AG09319 (cell line): ENCODE measurements around the gene SCOC.

Experiments
- DNase-seq: peaks from one replicate; pipeline ENCODE4 v3.0.0-alpha.2; 2010; ENCODE audit warnings: low read depth; ENCODE audit errors: extremely low read depth
- CTCF ChIP-seq: IDR thresholded peaks from 2 replicates; pipeline ENCODE4 v1.5.1; 2011; ENCODE audit warnings: low read depth, mild to moderate bottlenecking, inconsistent platforms, low read length, moderate library complexity

SCOC gene

DNA sequence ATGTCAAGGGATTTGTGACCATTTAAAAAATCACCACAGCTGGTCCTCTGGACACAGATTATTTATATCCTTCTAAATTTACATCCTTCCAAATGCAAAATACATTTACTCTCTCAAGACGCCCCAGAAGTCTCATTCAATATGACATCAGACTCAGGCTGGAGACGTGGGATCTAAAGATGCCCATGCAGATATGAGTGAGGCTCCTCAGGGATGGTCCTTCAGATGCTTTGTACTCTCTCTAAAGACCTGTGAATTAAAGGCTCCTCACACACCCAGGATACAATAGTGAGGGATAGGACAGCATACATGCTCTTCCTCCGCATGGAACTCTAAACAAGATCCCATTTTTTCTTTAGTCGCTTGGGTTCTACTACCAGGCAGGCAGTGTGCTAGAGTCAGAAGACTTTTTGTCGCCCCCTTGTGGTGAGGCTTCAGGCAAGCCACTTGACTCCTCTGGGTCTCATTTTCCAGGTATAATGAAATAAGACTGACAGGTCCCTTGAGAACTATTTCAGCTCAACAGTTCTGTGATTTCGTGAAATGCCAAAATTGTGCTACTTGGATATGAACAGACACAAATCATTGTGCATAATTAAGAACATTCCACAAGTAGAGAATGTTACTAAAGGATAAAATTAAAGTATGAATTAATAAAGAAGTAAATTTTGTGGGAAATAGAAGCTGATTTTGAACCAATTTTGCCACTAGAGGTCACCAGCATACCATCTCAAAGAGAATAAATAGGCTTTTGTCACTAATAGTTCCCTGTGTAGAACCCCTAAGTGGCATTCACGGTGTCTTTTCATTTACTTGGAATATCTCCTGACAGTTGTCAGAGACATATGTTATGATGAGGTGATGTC lies 13.7 kb upstream of the SCOC start:
- TF ChIP-seq CTCF, result peak; percentile 69
- peak; percentile 46 for DNase-seq

GRCh38 chr4:140361099-140361498 lies 12.3 kb upstream of the SCOC start:
- no peak for TF ChIP-seq CTCF
- no peak for DNase-seq

GRCh38 chr4:140363051-140363450 lies 10.4 kb upstream of the SCOC start:
- no peak for TF ChIP-seq CTCF
- no peak for DNase-seq

- no peak for TF ChIP-seq CTCF
- no peak for DNase-seq
These were observed 9.9 kb upstream of the SCOC start for GRCh38 chr4:140363558-140363957.

DNA sequence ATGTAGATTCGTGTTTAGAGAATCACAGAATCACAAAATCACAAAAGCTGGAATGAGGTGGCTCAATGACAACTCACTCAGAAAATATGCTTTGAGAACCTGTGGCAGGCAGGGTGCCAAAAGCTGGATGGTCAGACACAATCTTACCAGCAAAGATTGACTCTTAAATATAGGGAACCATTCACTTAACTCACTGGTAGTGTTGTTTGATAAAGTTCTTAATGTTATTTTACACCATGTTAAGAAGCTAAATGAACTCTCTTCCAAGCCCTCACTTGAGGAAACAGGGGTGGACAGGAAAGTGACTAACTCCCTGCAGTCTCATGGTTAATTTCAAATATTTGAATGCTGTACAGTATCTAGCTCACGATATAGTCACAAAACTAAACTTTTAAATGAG lies 5.7 kb upstream of the SCOC start:
- no peak for DNase-seq
- no peak for TF ChIP-seq CTCF

DNA sequence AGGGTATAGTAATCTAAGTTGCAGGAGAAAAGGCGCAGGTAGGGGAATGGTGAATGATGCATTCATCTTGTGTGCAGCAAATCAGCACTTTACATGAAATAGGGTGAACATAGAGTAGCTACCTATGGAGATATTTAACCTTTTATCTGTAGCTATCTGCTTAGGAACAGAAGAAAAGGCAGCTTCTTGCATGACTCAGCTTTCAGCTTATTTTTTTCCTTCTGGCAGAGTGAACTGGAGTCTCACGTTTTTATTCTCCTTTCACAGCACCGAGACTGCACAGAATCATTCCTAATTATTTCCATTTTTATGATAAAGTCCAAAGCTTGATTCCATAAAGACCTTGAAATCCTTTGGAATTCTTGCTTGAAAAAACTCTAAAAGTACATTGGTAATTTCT lies 4.8 kb upstream of the SCOC start:
- no peak for TF ChIP-seq CTCF
- DNase-seq, result no peak

GRCh38 chr4:140372751-140373327 lies 607 bp upstream of the SCOC start:
- no peak for DNase-seq
- no peak for TF ChIP-seq CTCF
